K562 (cell line): Measurements from ENCODE around the gene AGAP6. TPM values are rescaled to one million over a fixed set of nuclear protein-coding genes. Genes with fewer than 3 reads are reported as not detected.
"Not testable (repeated sequence)": the region's sequence is repeated elsewhere in the genome, so short reads cannot be mapped to it uniquely, and the experiment has no call there.

ENCODE experiments used
- ATAC-seq: fragments of 200-7000 bp; cut with Tn5 transposase; 3 replicates; pipeline ENCODE4 v1.9.1; 2020; ENCODE audit warnings: moderate library complexity
- BruUV-seq: library from RNA; stranded (reverse); fragments of 400-500 nt; replicated peaks from 2 replicates; lab custom pipeline; 2021; lab: Mats Ljungman, UMichigan
- CTCF ChIA-PET: fragments of 300-600 bp; formaldehyde crosslinking; extraction: SDS; loops from one replicate; lab custom pipeline; 2021; ENCODE audit warnings: low intra/inter-chr PET ratio; lab: Yijun Ruan, JAX
- POLR2A ChIA-PET: fragments of 300-600, 350-650 bp; sonication (Branson Sonifier 250); formaldehyde crosslinking; extraction: SDS; loops from one replicate; lab custom pipeline; 2021; ENCODE audit warnings: antibody characterized with exemption, inconsistent platforms; lab: Yijun Ruan, JAX
- DNase-seq, 4 experiments: peaks; one replicate each; pipeline versions ENCODE4 v3.0.0 to v3.0.0-alpha.2; 2011 to 2018; ENCODE audit warnings: low spot score in 3 of 4, mixed read lengths in 3 of 4; ENCODE audit errors: extremely low read depth in 1 of 4
- FAIRE-seq: peaks from 2 replicates; lab custom pipeline; 2011; peaks lifted over from hg19 to GRCh38; lab: Jason Lieb, UNC
- H2AFZ ChIP-seq: 2 replicates; pipeline ENCODE4 v1.6.0; 2011; ENCODE audit warnings: low read depth, low read length, control low read depth, inconsistent platforms
- H3K27ac ChIP-seq: fragments of 200-600 bp; 3 replicates; pipeline ENCODE4 v1.8.0; 2011; ENCODE audit warnings: low read depth, mild to moderate bottlenecking, control low read depth, inconsistent platforms, low read length, moderate library complexity, mixed read lengths; ENCODE audit errors: extremely low read depth
- H3K27me3 ChIP-seq, 2 experiments: fragments of 300-600 bp in 1 of 2; 2 replicates in 1 of 2; 3 replicates in 1 of 2; pipeline versions ENCODE4 v1.6.0 to v1.8.0; 2011; ENCODE audit warnings: inconsistent platforms in 2 of 2, low read length in 2 of 2, mild to moderate bottlenecking in 1 of 2, mixed read lengths in 1 of 2, moderate library complexity in 1 of 2; ENCODE audit not compliant: control insufficient read depth in 2 of 2, insufficient read depth in 2 of 2
- H3K36me3 ChIP-seq: fragments of 300-600 bp; 3 replicates; pipeline ENCODE4 v1.8.0; 2011; ENCODE audit warnings: mild to moderate bottlenecking, low read length, inconsistent platforms; ENCODE audit not compliant: control insufficient read depth, insufficient read depth
- H3K4me1 ChIP-seq, 2 experiments: fragments of 200-600 bp in 1 of 2; replicated peaks in 1 of 2; 2 replicates in 1 of 2; 3 replicates in 1 of 2; pipeline versions ENCODE4 v1.5.1 to v1.8.0; 2011; ENCODE audit warnings: inconsistent platforms in 2 of 2, low read length in 2 of 2, mild to moderate bottlenecking in 1 of 2, mixed read lengths in 1 of 2, moderate library complexity in 1 of 2; ENCODE audit not compliant: control insufficient read depth in 2 of 2, insufficient read depth in 2 of 2
- H3K4me2 ChIP-seq: 2 replicates; pipeline ENCODE4 v1.6.1; 2011; ENCODE audit warnings: low read length, control low read depth, inconsistent platforms, mixed read lengths; ENCODE audit not compliant: insufficient read depth
- H3K4me3 ChIP-seq: fragments of 200-600 bp; sonication (generic), shearing (Covaris generic); 2 replicates; pipeline ENCODE4 v1.5.1; 2016; ENCODE audit warnings: control low read depth, inconsistent platforms
- H3K79me2 ChIP-seq: fragments of 200-600 bp; 3 replicates; pipeline ENCODE4 v1.8.0; 2011; ENCODE audit warnings: low read length, inconsistent platforms; ENCODE audit not compliant: control insufficient read depth, insufficient read depth
- H3K9ac ChIP-seq, 2 experiments: 2 replicates each; pipeline versions ENCODE4 v1.6.0 to v1.6.1; 2011; ENCODE audit warnings: low read depth in 2 of 2, low read length in 2 of 2, control low read depth in 1 of 2, inconsistent platforms in 1 of 2, mild to moderate bottlenecking in 1 of 2, mixed read lengths in 1 of 2; ENCODE audit not compliant: insufficient read depth in 1 of 2
- H3K9me1 ChIP-seq: one replicate; pipeline ENCODE4 v1.6.0; 2011; ENCODE audit warnings: inconsistent platforms, mild to moderate bottlenecking, low read length, moderate library complexity; ENCODE audit not compliant: control insufficient read depth, insufficient read depth
- H3K9me3 ChIP-seq: replicated peaks from 2 replicates; pipeline ENCODE4 v1.5.1; 2011; ENCODE audit warnings: low read depth, low read length, inconsistent platforms; ENCODE audit not compliant: control insufficient read depth, insufficient read depth
- H4K20me1 ChIP-seq: replicated peaks from 2 replicates; pipeline ENCODE4 v1.6.1; 2011; ENCODE audit warnings: low read length, inconsistent platforms, mixed read lengths; ENCODE audit not compliant: control insufficient read depth, insufficient read depth
- WGBS: fragments of 100-300 bp; shearing (Covaris generic); methylation state at CpG from one replicate; pipeline ENCODE4 v1.1.6; 2016; ENCODE audit warnings: low coverage, mixed read lengths; ENCODE audit not compliant: insufficient coverage; ENCODE audit errors: missing lambda C conversion rate; 5-methylcytosine and 5-hydroxymethylcytosine counted together
- in situ Hi-C: fragments of 300-500 bp; cut with MboI; formaldehyde crosslinking; loops from 4 replicates; pipeline ENCODE4 v1.15.0; 2018; ENCODE audit warnings: inconsistent platforms, mixed read lengths
- intact Hi-C: fragments of 100-400 bp; cut with micrococcal nuclease; formaldehyde crosslinking; loops from 2 replicates; pipeline ENCODE4 v1.14.2; 2022
- polyA plus RNA-seq, 8 experiments: library from polyadenylated mRNA; depleted of rRNA in 4 of 8; stranded (reverse) in 5 of 8; unstranded in 3 of 8; fragments of >200 nt; fragmentation: Nextera tagmentation in 2 of 8; fragmentation: Illumina TruSeq in 1 of 8; extraction: Ambion mirVana in 2 of 8; extraction: Trizol in 1 of 8; gene quantifications; 2 replicates each; pipeline versions ENCODE4 v1.2.1 to v1.2.3, GENCODE V29; 2011 to 2014; ENCODE audit warnings: inconsistent platforms in 1 of 8, missing spikeins in 1 of 8
- total RNA-seq, 7 experiments: library from RNA; depleted of rRNA in 6 of 7; stranded (reverse); fragments of >200 nt in 6 of 7; fragmentation: Illumina TruSeq in 2 of 7; extraction: Trizol in 2 of 7; gene quantifications; 2 replicates each; pipeline versions ENCODE4 v1.2.1 to v1.2.3, GENCODE V29; 2011 to 2021; ENCODE audit warnings: low replicate concordance in 1 of 7

AGAP6 gene
- total and polyA plus RNA-seq, 9 of the 15 experiments (the other 6 are each of a cell fraction or from before 2014, with no cell fraction given) = 1.0 to 46.8 (median 18.3) TPM

GRCh38 chr10:49948737-49949136 is 39.5 kb upstream of the AGAP6 start:
- H3K27me3 ChIP-seq, H3K4me3 ChIP-seq, BruUV-seq, CTCF ChIA-PET, ATAC-seq, H3K9ac ChIP-seq, DNase-seq, H3K4me1 ChIP-seq, H3K9me1 ChIP-seq, H3K4me2 ChIP-seq, intact Hi-C loops, H4K20me1 ChIP-seq, H3K9me3 ChIP-seq, in situ Hi-C loops, POLR2A ChIA-PET, FAIRE-seq, H3K27ac ChIP-seq, H2AFZ ChIP-seq: not testable (repeated sequence)
- Histone ChIP-seq H3K36me3 (peaks cover 59% of the 10 kb centered on the region), H3K79me2 (peaks cover 33% of the 10 kb centered on the region)
- WGBS = 92% methylated on average over 2 of the region's 2 CpGs

- Histone ChIP-seq H3K36me3 (peaks cover 50% of the 10 kb centered on the region), H3K79me2 (peaks cover 17% of the 10 kb centered on the region)
- BruUV-seq, POLR2A ChIA-PET, FAIRE-seq, H2AFZ ChIP-seq, intact Hi-C loops, in situ Hi-C loops, H3K4me2 ChIP-seq, H3K9ac ChIP-seq, H3K27me3 ChIP-seq, H3K27ac ChIP-seq, H3K4me1 ChIP-seq, DNase-seq, H3K9me3 ChIP-seq, H4K20me1 ChIP-seq, ATAC-seq, H3K4me3 ChIP-seq, CTCF ChIA-PET, H3K9me1 ChIP-seq: not testable (repeated sequence)
- 92% methylated on average over 3 of the region's 3 CpGs for WGBS
These were observed 36.2 kb upstream of the AGAP6 start for GRCh38 chr10:49952006-49952405.
